EL (cell line): ENCODE data around the gene EFL1.
A peak's percentile ranks its signal among the peaks of the same experiment; 100 is the strongest.
"Not testable (repeated sequence)": the region's sequence is repeated elsewhere in the genome, so short reads cannot be mapped to it uniquely, and the experiment has no call there.

ENCODE experiments used
- DNase-seq: peaks from one replicate; pipeline ENCODE4 v3.0.0-alpha.2; 2016

The EFL1 gene

DNA sequence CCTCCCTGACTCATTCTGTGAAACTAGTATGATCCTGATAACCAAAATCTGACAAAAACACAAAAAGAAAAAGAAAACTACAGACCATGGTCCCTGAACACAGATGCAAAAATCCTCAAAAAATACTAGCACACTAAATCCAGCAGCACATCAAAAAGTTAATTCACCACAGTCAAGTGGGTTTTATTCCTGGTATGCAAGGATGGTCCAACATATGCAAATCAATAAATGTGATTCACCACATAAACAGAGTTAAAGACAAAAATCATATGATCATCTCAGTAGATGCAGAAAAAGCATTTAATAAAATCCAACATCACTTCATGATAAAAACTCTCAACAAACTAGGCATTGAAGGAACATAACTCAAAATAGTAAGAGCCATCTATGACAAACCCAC, 12.9 kb upstream of the EFL1 start:
- no peak for DNase-seq

DNA sequence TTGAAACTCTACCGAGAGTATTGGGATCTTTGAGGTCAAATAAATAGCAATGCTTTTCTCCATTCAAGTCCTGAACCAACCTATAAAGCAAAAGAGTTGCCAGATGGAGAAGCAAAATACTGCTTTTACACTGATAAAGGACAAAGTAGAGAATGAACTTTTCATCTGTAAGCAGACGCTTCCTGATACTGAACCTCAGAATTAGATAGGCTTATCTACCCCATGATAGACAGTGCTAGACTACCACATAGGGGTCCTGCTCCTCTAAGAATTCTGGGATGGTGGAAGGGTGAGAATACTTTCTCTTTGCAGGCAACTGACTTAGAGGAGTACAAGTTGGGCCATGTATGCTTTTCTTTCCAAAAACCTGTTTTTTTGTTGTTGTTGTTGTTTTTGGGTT, 9.6 kb upstream of the EFL1 start:
- DNase-seq = no peak

DNA sequence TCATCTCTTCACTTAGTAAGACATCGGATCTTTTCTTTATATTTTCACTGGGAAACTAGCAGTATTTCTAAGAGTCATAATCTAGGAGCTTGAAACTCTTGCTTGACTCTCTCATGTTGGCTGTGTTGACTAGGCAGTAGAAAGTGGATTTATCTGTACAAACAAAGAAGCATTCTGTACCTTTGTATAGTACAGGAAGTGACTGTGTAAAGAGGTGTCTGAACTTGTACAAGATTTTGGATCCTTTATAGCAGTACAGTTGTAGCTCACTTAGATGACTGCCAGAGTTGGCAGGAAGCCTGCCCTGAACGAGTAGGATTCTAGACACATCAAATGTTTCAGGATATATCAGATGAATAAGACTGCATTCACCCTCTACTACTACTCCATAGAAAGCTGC, 5.9 kb upstream of the EFL1 start:
- not testable (repeated sequence) for DNase-seq

DNA sequence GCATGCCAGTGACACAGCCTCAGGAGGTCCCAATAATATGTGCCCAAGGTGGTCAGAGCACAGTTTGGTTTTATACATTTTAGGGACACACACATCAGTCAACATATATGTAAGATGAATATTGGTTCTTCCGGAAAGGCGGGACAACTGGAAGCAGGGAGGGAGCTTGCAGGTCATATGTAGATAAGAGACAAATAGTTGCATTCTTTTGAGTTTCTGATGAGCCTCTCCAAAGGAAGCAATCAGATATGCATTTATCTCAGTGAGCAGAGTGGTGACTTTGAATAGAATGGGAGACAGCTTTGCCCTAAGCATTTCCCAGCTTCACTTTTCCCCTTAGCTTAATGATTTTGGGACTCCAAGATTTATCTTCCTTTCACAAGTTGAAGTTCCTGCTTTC, 4.6 kb upstream of the EFL1 start:
- not testable (repeated sequence) for DNase-seq

DNA sequence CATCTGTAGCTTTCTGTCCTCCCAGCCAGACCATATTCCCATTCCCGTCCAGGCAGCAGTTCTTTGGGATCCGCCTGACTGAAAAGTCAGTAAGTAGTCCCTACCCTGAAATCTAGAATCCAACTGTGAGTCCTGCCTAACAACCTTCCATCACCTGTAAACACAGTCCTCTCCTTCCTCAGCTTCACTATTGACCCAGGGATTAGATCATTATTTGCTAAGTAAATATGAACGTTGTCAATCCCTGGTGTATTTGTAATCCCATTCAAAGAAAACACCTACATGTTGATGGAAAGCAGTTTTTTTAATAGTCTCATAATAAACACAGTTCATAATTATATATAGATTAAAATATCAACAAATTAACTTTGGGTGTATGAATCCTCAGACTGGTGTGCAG, 816 bp upstream of the EFL1 start:
- DNase-seq = no peak

DNA sequence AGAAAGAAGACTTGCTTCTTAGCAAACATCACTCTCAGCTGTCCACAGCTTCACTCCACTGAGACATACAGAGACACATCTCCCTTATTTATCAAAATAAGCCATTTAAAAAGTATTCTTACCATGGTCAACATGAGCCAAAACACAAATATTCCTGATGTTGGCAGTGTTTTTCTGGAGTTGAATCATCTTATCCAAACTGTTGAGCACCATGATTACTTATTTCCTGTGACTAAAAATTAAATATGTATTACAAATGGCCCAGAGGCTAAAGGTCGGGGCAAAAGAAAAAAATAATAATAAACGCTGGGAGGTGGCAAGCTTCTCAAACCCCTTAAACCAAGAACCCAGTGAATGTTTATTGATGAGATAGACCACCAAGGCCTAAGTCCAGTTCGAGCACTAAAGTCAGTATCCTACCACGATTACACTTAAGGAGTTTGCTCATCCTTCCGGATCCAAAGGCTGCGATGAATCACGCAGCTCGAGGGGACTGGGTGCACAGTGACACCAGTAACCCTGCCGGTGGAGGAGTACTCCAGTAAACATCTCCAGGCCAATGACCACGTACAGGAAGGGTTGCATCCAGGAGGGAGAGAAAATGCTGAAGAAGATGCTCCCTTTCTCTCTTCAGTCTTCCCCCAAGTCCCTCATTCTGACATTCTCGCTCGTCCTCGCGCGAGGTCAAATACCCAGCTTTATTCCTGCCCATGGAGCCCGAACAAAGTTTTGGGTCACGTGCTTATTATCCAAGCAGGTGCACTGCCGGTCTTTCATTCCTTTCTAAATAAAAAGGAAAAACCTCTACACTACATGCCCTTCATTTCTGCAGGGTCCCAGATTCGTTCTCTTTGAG, 740 bp downstream of the EFL1 start:
- DNase-seq = peak; percentile 84

DNA sequence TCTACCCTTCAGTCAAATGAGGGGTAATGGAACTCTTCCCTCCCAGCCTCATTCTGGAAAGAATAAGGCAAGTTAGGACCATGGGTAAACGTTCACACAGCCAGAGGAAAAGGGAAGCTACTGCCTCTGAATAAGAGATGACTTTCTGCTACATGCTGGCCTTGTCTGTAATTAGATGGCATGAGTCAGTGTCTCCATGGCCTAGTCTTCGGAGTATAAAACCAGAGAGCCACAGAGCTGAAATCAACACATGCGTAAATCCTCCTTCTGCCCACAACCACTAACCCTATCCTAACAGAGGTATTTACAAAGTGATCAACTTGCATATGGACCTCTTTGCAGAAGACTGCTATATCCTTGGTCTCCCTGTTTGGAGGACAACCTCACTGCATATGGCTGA, 14.3 kb downstream of the EFL1 start:
- DNase-seq = peak; percentile 7

DNA sequence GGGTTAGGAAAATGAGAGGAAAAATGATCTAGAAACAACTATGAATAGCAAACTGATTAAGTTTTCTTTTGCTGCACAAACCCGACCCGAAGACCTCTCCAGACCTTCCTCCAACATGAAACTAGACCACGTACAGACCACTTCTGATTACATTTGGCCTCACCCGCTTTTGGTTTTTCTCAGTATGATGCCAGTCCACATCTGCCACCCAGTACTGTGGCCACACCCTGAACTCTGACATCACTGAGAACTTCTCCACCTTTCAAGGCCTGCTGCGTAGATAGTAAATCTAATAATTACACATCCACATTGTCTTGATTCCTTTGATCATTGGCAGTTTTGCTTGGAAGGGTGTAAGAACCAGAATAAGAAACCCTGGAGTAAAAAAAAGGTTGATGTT, 16.6 kb downstream of the EFL1 start:
- not testable (repeated sequence) for DNase-seq

DNA sequence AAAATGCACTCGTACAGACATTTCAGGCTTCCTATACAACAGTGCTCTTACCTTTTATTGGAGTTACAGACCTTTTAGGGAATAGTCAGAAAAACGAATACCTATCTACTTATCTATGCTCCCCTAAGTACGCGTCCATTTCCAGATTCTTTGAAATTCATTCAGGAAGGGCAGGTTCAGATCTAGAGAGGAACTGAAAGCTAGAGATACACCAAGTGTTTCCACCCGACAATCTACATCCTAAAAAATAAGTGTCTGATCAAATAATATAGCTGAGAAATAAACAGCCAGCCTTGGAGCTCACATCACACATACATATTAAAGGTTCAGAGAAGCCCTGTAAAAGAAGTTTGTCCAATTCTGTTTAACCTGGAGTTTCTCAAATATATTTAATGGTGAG, 18.9 kb downstream of the EFL1 start:
- DNase-seq = not testable (repeated sequence)

DNA sequence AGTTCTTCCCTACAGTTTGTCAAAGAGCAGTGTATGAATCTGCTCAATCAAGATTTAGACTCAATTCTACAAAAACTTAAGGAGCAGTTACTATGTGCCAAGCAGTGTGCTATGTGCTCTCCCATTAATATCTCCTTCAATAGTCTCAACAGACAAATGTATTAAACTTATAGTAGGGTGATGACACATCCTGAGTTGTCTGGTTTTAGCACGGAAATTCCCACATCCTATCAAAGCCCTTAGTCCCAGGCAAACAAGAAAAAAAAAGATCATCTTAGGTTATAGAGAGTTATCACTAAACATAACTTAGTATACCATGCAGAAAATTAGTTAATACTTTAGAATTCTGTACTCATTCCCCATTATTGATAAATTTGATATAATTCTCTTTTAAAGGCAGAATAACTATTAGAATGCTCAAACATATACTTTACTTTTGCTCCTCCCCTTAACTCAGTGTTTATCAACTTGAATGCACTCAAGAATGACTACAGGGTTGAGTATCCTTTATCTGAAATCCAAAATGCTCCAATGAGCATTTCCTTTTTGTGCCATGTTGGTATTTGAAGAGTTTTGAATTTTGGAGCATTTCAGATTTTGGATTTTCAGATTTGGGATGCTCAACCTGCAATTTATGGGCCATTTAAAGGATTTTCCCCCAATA, 20.6 kb downstream of the EFL1 start:
- DNase-seq = peak; percentile 61

DNA sequence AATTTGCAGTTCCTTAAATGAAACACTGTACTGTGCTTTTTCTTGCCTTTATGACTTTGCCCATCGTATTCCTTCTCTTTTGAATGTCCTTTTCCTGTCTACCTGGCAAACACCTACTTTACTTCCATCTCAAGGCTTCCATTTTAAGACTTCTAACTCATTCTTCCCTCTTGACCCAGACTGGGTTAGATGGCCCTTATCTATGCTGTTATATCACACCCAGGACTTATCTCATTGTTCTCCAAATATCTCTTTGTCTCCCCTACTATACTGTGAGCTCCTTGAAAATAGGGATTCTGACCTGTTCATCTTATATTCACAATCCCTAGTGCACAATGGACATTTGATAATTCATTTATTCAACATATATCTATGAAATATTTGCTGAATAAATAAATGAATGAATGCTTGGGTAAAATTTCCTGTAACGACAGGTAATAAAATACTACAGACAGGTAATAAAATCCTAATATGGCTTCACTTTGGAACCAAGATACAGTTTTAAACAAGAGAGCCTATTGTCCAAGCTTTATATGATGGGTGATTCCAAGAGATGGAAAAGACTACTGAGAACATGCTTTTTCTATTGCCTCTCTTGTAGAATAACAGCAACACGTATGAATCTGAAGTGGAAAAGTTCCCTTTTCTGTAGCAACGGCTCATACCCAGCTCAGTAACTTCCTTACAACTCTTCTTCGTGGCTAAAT, 22.7 kb downstream of the EFL1 start:
- DNase-seq = no peak

DNA sequence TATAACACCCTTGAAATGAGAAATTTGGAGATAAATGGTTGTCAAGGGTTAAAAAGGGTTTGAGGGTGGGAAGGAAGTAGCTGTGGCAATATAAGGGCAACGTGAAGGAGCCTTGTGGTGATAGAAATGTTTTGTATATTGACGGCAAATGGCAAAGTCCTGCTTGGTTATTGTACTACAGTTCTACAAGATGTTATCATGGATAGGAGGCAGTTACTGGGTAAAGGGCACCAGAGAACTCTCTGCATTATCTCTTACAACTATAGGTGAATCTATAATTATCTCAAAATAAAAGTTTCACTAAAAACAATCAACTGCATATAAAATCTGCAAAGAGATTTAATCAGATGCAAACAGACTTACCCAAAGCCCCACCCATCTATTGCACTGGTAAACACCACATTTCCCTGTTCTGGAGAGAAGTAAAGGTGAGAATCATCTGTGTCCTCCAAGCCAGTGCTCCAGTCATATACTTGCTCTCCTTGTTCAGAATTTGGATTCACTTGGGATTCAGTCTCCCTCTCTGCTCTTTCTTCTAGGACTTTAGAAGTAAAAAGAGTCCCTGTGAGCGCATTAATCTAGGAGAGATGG, 24.5 kb downstream of the EFL1 start:
- not testable (repeated sequence) for DNase-seq

DNA sequence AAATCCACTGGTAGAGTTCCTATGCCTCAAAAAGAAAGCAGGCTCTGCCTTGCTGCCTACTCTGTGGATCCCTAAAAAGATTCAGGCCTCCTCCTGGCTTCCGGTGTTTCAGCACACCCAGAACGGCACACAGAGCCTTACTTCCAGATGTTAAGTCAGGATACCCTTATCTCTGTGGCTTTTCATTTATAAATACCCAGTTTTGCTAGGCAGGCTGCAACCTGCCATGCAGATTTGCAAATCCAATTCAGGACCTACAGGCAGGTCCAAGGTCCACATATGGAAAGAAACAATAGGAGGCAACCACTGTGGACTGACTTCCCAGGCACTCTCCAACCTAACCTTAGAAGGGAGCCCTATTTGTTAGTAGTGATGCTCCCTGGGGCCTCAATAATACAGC, 30.7 kb downstream of the EFL1 start:
- no peak for DNase-seq

DNA sequence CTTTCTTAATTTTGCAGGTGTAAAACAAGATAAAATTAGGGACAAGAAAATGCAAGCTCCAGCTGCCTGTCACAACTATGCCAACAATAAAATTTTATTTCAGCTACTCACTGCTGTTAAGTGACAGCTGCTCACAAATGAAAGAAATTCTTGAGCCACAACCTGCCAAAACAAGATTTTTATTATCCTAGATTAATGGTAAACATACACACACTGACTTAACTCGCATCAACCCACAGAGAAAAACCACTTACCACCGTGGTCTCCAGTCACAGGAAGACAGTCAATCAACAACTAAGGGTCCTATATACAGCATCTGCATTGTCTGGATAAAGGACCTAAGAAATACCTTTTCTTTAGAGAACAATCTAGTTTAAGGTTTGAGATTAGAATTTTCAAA, 31.3 kb downstream of the EFL1 start:
- no peak for DNase-seq

DNA sequence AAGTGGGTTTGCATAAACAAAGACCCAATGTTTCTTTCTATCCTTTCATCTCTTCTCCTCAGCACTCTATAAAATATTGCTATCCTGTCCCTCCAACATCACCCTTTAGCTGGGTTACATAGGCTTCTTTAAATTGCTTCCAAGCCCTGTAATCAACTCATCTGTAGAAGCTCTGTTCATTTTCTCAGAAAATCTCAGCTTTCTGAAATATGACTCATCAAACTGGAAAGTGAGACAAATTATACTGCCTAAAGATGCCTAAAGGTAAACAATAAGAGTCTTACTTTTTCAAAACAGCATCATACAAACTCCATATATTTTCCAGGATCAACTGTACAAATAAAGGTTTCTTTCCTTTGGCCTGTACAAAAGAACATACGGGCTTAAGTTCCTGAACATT, 33.8 kb downstream of the EFL1 start:
- peak; percentile 13 for DNase-seq

DNA sequence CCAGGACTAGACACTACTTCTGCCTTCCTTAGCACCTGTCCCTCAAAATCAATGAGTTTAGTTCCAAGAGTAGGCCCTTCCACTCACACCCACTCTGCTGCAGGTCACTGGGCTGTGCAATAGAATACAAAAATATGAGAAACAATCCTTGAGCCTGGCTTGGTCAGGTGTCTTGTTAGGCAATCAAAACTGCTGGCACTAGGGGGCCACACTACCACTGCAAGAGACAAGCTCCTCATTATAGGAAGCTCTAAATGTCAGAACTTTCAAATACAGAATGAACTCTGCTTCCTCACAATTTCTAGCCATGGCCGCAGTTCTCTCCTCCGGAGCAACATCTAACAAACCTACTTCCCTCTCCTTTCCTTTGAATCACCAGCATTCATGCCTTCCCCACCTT, 41.0 kb downstream of the EFL1 start:
- peak; percentile 10 for DNase-seq

DNA sequence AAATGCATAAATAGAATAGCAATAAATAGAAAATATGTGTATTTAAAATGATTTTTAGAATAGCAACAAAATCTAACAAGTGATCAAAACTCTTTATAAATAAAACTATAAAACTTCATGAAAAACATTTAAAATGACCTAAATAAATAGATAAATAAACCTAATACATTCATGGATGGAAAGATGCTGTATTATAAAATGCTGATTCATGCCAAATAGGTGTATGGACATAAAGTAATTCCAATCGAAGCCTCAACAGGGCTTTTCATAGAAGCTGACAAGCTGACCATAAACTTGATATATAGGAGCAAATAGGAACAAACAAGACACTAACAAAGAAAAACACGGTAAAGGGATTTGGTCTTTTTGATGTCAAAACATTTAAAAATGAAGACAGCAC, 46.4 kb downstream of the EFL1 start:
- DNase-seq = not testable (repeated sequence)

DNA sequence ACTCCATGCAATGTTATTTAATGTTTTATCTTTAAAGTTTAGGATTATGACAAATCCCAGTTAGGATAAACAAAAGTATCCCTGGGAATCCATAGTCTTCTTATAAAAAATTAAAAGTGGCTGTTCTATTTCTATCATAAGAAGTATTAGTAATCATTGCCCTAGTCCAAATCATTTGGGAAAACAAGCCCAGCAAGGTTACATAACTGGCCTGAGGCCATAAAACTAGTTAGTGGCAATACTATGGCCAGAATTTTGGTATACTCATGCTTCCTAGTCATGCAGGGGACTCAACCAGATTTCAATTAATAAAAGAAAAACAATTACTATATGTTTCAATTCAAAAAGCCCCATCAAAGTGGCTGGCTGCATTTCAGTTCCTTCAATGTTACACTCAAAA, 50.3 kb downstream of the EFL1 start:
- peak; percentile 14 for DNase-seq

DNA sequence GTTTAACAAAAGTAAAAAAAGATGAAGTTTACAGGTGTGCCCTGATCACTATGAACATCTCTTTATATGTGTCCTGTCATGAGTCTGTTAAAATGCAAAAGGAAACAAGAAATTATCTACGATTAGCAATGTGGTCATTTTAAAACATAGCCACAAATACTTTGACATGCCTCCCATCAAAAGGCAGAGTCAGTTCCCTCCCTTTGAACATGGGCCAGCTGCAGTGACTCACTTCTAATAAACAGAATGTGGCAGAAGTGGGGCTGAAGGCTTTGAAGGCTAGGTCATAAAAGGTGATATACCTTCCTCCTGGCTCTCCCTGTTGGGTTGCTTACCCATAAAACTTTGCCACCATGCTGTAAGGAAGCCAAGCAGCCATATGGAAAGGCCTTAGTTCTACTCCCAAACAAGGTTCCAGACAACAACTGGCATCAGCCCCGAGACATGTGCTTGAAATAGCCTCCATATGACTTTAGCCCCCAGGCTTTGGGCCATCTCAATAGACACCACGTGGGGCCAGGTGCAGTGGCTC, 52.4 kb downstream of the EFL1 start:
- DNase-seq = peak; percentile 39

DNA sequence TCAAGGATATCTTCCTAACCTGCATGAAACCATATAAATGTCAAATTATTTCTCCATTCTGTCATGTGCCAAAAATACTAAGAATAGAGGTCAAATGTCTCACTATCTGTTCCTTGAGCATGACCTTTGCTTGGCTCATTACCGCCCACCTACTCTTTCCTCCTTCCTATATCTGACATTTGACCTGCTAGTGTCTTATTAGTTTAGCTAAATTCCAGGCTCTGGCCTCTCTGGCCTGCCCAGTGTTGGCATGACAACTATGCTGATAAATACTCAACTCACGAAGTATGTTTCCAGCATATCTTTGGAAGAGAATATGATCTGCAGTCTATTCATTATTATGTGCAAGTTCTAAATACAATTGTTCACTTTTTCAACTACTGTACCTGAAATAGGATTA, 58.0 kb downstream of the EFL1 start:
- DNase-seq = not testable (repeated sequence)

DNA sequence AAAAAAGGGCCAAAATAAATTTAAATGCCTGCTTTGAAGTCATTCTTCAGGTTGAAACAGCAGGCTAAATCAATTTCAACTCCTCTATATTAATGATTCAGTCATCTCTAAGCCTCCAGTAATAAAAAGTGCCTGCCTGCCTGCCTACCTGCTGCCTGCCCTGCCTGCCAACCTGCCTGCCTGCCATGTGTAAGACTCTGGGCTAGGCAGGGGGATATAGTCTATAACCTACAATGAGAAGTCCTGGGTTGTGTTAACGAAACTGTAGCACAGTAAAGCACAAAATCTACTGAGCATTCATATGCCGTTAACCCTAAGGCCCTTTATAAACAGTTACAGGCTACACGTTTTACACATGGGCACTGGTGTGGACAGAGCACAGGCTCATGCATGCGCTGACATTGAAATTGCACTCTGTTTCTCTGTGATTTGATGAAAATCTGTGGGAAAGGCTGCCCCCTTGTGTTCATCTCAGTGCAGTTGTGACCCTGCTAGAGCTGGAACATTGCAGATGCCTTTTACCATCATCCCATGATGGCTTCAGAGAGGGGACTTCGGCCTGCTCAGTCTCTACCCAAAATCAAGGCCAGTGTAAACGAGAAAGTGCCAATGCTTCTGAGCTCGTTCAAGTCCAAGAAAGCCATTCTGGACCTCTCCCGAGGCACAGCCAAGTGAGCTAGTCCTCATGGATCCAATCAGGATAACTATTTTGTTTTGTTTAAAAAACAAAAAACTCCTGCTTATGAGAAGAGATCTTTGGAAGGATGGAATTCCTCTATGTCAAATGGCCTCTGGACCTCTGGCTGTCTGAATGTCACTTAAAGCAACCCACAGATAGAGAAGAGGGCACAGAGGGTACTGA, 64.6 kb downstream of the EFL1 start:
- peak; percentile 79 for DNase-seq

DNA sequence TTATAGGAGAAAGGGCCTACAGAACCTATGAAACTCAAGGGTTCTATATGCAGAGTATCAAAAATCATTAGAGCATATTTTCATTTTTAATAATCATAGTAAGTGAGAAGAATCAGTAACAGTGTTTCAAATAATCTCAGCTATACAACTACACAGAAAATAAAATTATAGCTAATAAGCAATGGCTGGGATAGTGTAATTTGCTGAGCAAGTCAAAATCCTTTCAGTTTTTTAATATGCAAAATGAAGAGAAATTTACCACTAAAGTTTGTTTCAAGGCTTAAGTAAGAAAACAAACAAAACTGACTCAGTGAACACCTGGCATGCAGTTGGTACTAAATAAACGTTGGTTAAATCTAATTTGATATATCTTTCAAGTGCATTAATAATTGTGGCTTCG, 66.2 kb downstream of the EFL1 start:
- DNase-seq = no peak
